Astrocyte (in vitro differentiated cells and primary cell): ENCODE measurements around the gene IQGAP2.

Experiments used
- EZH2 ChIP-seq: IDR thresholded peaks from 2 replicates; pipeline ENCODE4 v1.6.1; 2012; ENCODE audit warnings: mild to moderate bottlenecking, low read length, inconsistent platforms; ENCODE audit not compliant: insufficient read depth
- TF ChIP-seq, protein P1 (sequence below): IDR thresholded peaks from 2 replicates; pipeline ENCODE4 v1.5.1; 2011; ENCODE audit warnings: low read depth, mild to moderate bottlenecking, inconsistent platforms, low read length, moderate library complexity; ENCODE audit not compliant: insufficient read depth

- TF ChIP-seq, protein P1, sequence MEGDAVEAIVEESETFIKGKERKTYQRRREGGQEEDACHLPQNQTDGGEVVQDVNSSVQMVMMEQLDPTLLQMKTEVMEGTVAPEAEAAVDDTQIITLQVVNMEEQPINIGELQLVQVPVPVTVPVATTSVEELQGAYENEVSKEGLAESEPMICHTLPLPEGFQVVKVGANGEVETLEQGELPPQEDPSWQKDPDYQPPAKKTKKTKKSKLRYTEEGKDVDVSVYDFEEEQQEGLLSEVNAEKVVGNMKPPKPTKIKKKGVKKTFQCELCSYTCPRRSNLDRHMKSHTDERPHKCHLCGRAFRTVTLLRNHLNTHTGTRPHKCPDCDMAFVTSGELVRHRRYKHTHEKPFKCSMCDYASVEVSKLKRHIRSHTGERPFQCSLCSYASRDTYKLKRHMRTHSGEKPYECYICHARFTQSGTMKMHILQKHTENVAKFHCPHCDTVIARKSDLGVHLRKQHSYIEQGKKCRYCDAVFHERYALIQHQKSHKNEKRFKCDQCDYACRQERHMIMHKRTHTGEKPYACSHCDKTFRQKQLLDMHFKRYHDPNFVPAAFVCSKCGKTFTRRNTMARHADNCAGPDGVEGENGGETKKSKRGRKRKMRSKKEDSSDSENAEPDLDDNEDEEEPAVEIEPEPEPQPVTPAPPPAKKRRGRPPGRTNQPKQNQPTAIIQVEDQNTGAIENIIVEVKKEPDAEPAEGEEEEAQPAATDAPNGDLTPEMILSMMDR = no peak
- no peak for TF ChIP-seq EZH2
Observed at GRCh38 chr5:76529464-76530344, 126.6 kb downstream of the IQGAP2 start.
